Osteoblast (primary cell): Measurements from ENCODE around the gene ANKRD6. TPM values are rescaled to one million over a fixed set of nuclear protein-coding genes. Genes with fewer than 3 reads are reported as not detected.

ENCODE experiments used
- DNase-seq: peaks from one replicate; pipeline ENCODE4 v3.0.0; 2011; ENCODE audit warnings: low spot score, mixed read lengths; ENCODE audit not compliant: insufficient read length; ENCODE audit errors: missing footprints
- H2AFZ ChIP-seq: 2 replicates; pipeline ENCODE4 v1.6.0; 2011; ENCODE audit warnings: mild to moderate bottlenecking, low read length
- H3K27ac ChIP-seq: 2 replicates; pipeline ENCODE4 v1.5.1; 2011; ENCODE audit warnings: mild to moderate bottlenecking, low read depth, low read length, moderate library complexity
- H3K27me3 ChIP-seq: 2 replicates; pipeline ENCODE4 v1.6.0; 2012; ENCODE audit warnings: mild to moderate bottlenecking, control low read depth, inconsistent platforms, low read length, moderate library complexity; ENCODE audit not compliant: insufficient read depth
- H3K36me3 ChIP-seq: 2 replicates; pipeline ENCODE4 v1.5.1; 2011; ENCODE audit warnings: mild to moderate bottlenecking, low read length, control low read depth, moderate library complexity; ENCODE audit not compliant: insufficient read depth
- H3K4me1 ChIP-seq: 2 replicates; pipeline ENCODE4 v1.5.1; 2011; ENCODE audit warnings: mild to moderate bottlenecking, low read length, control low read depth, moderate library complexity; ENCODE audit not compliant: insufficient read depth
- H3K4me2 ChIP-seq: 2 replicates; pipeline ENCODE4 v1.6.0; 2011; ENCODE audit warnings: mild to moderate bottlenecking, low read length; ENCODE audit not compliant: insufficient read depth
- H3K4me3 ChIP-seq: fragments of 200-600 bp; sonication (generic); 3 replicates; pipeline ENCODE4 v1.5.1; 2012; ENCODE audit warnings: mild to moderate bottlenecking, low read length, inconsistent platforms; ENCODE audit not compliant: insufficient read depth
- H3K79me2 ChIP-seq: 2 replicates; pipeline ENCODE4 v1.6.0; 2012; ENCODE audit warnings: mild to moderate bottlenecking, low read length, control low read depth, inconsistent platforms; ENCODE audit not compliant: insufficient read depth
- H3K9me3 ChIP-seq: 2 replicates; pipeline ENCODE4 v1.5.1; 2011; ENCODE audit warnings: low read depth, low read length, control low read depth
- H4K20me1 ChIP-seq: 2 replicates; pipeline ENCODE4 v1.6.0; 2012; ENCODE audit warnings: mild to moderate bottlenecking, low read length, control low read depth; ENCODE audit not compliant: insufficient read depth
- total RNA-seq: library from RNA; depleted of rRNA; stranded (reverse); fragments of >200 nt; gene quantifications from 2 replicates; pipeline ENCODE4 v1.2.3, GENCODE V29; 2012
- TF ChIP-seq, protein P1 (sequence below): IDR thresholded peaks from 2 replicates; pipeline ENCODE4 v1.5.1; 2011; ENCODE audit warnings: mild to moderate bottlenecking, low read depth, low read length, moderate library complexity; ENCODE audit errors: extremely low read depth

ANKRD6 gene
- total RNA-seq, 1 donor: 11.2 TPM

DNA sequence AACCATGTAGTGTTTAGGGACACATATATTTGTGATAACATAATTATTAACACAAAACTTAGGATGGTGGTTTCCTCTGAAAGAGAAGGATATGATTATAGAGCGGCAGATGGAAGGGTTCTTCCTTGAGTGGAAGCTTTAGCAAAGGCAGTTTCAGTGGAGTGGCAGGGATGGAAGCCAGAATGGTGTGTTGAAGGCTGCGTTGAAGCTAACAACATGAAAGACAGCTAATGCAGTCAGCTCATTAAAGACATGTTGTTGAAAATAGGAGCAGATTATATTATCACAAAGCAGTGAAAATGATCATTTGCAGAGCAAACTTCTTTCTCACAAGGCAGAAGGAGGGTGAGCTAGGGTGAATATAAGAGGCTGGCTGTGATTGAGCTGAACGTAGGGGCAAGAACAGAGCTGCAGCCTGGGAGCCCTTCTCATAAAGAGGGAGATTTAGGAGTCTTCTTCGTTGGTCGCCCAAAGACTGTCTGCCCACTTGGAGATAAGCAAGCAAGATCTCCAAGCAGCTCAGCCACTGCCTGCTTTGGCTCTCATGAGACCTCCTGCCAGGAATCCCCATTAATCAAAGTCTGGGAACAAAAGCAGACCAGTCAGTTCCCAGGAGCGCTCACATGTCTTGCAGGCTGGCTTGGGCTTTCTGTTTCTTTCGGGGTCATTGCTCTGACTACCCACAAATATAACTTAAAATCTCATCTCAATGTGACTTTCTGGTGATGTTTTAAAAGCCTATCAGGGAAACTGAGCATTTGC, 2.6 kb upstream of the ANKRD6 start:
- TF ChIP-seq, protein P1, sequence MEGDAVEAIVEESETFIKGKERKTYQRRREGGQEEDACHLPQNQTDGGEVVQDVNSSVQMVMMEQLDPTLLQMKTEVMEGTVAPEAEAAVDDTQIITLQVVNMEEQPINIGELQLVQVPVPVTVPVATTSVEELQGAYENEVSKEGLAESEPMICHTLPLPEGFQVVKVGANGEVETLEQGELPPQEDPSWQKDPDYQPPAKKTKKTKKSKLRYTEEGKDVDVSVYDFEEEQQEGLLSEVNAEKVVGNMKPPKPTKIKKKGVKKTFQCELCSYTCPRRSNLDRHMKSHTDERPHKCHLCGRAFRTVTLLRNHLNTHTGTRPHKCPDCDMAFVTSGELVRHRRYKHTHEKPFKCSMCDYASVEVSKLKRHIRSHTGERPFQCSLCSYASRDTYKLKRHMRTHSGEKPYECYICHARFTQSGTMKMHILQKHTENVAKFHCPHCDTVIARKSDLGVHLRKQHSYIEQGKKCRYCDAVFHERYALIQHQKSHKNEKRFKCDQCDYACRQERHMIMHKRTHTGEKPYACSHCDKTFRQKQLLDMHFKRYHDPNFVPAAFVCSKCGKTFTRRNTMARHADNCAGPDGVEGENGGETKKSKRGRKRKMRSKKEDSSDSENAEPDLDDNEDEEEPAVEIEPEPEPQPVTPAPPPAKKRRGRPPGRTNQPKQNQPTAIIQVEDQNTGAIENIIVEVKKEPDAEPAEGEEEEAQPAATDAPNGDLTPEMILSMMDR: no peak
- no peaks in the 10 kb centered on the region for H3K79me2 ChIP-seq
- H3K36me3 ChIP-seq: no peaks in the 10 kb centered on the region
- peaks cover 28% of the 10 kb centered on the region for H3K27me3 ChIP-seq
- H2AFZ ChIP-seq: no peak overlapping the region
- no peaks in the 10 kb centered on the region for H4K20me1 ChIP-seq
- H3K4me1 ChIP-seq: peaks cover 5% of the 10 kb centered on the region
- no peak for DNase-seq
- no peak overlapping the region for H3K4me3 ChIP-seq
- H3K27ac ChIP-seq: no peak overlapping the region
- H3K9me3 ChIP-seq: no peaks in the 10 kb centered on the region
- H3K4me2 ChIP-seq: no peak overlapping the region

DNA sequence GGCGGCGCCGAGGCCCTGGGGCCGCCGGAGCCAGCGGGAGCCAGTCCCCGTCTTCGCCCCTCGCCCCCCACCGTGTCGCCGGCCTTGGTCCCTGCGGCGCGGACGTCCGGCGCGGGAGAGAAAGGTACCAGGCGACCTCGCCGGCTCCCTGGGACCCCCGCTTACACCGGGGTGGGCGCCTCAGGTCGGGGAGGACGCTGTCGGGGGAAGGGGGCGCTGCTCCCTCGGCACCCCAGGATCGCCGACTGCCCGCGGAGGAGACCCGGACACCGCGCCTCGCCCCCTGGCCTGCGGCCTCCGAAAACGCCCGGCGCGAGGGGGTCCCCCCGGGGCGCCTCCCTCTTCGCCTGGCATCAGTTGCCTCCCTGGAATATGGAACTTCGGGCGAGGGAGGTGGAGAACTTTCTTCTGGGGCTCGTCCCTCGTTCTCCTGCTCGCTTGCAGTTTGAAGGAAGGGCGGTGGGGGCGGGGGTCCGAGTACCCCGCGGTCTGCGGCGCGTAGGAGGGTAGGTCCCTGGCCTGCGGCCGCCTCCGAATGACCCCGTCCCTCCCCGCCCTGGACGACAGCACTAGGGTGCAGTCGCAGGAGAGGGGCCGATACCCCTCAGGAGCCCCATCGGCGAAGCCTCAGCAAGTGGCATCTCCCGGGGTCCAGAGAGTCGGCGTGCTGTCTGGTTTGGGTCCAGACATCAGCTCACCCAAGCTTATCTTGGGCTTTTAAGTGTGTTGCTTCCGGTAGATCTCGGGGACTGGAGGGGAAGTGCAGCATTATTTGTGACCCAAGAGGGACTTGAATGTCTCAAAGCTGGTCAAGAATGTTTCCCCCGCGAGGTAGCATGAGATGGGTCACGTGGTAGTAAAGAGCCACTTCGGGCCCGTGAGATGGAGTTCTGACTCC, 549 bp downstream of the ANKRD6 start:
- Histone ChIP-seq H3K27ac (no peak overlapping the region), H3K4me2 (peak overlapping the region; percentile 77), H4K20me1 (no peaks in the 10 kb centered on the region), H3K4me3 (peak overlapping the region; percentile 68), H3K79me2 (no peaks in the 10 kb centered on the region), H3K9me3 (no peaks in the 10 kb centered on the region), H3K4me1 (peaks cover 5% of the 10 kb centered on the region), H2AFZ (peak overlapping the region; percentile 74), H3K36me3 (no peaks in the 10 kb centered on the region), H3K27me3 (peaks cover 28% of the 10 kb centered on the region)
- TF ChIP-seq, protein P1: no peak
- DNase-seq: peak; percentile 72

DNA sequence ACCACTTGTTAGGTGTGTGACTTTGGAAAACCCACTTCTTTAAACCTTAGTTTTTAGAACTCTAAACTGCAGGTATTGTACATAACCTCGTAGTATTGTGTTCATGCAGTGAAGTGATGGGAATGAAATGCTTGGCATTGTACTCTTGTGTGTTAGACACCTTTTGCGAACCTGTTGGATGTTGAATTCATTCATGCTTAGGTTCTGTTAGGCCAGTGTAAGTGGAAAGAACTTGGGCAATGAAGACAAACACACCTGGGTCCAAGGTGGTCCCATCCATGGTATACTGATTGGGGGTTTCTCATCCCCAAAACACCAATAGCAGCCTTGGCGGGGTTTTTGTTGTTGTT, 1.2 kb downstream of the ANKRD6 start:
- Histone ChIP-seq H2AFZ (no peak overlapping the region), H3K4me2 (peak overlapping the region; percentile 77), H3K79me2 (no peaks in the 10 kb centered on the region), H3K27ac (no peak overlapping the region), H3K9me3 (no peaks in the 10 kb centered on the region), H3K36me3 (no peaks in the 10 kb centered on the region), H4K20me1 (no peaks in the 10 kb centered on the region), H3K4me1 (peaks cover 5% of the 10 kb centered on the region), H3K4me3 (peak overlapping the region; percentile 68), H3K27me3 (peaks cover 28% of the 10 kb centered on the region)
- no peak for DNase-seq
- TF ChIP-seq, protein P1: no peak

DNA sequence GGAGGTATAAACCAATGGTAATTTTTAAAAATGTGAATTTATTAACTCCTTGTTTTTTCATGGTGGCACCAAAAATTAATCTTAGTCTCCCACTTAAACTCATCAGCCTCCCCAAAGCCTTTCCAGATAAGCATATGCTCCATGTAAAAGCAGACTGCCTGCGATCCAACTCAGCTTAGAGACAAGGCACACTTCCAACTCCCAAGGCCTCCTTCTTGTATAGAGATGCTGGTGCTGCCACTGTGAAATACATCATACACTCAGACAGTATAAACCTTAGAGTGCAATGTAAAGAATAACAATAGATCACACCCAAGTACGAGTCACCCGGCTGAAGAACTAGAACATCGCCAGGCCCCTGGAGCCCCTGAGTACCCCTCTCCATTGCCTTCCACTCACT, 2.0 kb downstream of the ANKRD6 start:
- TF ChIP-seq, protein P1: no peak
- H3K4me2 ChIP-seq: no peak overlapping the region
- no peak for DNase-seq
- H3K27ac ChIP-seq: no peak overlapping the region
- H3K36me3 ChIP-seq: no peaks in the 10 kb centered on the region
- peaks cover 5% of the 10 kb centered on the region for H3K4me1 ChIP-seq
- no peaks in the 10 kb centered on the region for H4K20me1 ChIP-seq
- H2AFZ ChIP-seq: no peak overlapping the region
- no peaks in the 10 kb centered on the region for H3K79me2 ChIP-seq
- H3K27me3 ChIP-seq: peaks cover 24% of the 10 kb centered on the region
- no peaks in the 10 kb centered on the region for H3K9me3 ChIP-seq
- no peak overlapping the region for H3K4me3 ChIP-seq
